Gastrocnemius medialis (tissue), 4 donors: Measurements from ENCODE around the gene RBM19. TPM values are rescaled to one million over a fixed set of nuclear protein-coding genes. Genes with fewer than 3 reads are reported as not detected.

ENCODE experiments used
- ATAC-seq, 2 donors: fragments of 150-250 bp; one replicate each; pipeline ENCODE4 v1.9.1; 2016
- DNase-seq, 2 donors: peaks; one replicate each; pipeline ENCODE4 v3.0.0-alpha.2; 2019
- H3K27ac ChIP-seq, 4 donors: fragments of 200-600 bp; sonication (generic); 1 replicate in 1 of 4; 2 replicates in 3 of 4; pipeline ENCODE4 v1.5.1; 2016 to 2018; ENCODE audit warnings: mild to moderate bottlenecking in 2 of 4, moderate library complexity in 1 of 4
- H3K27me3 ChIP-seq, 3 donors: fragments of 200-600 bp; sonication (generic) in 2 of 3; 1 replicate in 1 of 3; 2 replicates in 2 of 3; pipeline versions ENCODE4 v1.5.1 to v1.6.0; 2016 to 2019; ENCODE audit warnings: mild to moderate bottlenecking in 1 of 3, moderate library complexity in 1 of 3
- H3K36me3 ChIP-seq, 2 donors: fragments of 200-600 bp; sonication (generic) in 1 of 2; one replicate each; pipeline ENCODE4 v1.5.1; 2017 to 2018
- H3K4me1 ChIP-seq, 2 donors: fragments of 200-600 bp; sonication (generic) in 1 of 2; one replicate each; pipeline ENCODE4 v1.5.1; 2016 to 2017; ENCODE audit warnings: mild to moderate bottlenecking in 2 of 2
- H3K4me3 ChIP-seq, 4 donors: fragments of 200-600 bp; sonication (generic) in 3 of 4; 1 replicate in 1 of 4; 2 replicates in 3 of 4; pipeline ENCODE4 v1.5.1; 2016 to 2019; ENCODE audit warnings: mild to moderate bottlenecking in 2 of 4
- H3K9me3 ChIP-seq, 3 donors: fragments of 200-600 bp; sonication (generic) in 2 of 3; 1 replicate in 1 of 3; 2 replicates in 2 of 3; pipeline ENCODE4 v1.5.1; 2016 to 2019
- CTCF ChIP-seq, 5 experiments: fragments of 450-650 bp in 3 of 5; fragments of 200-600 bp in 2 of 5; sonication (generic) in 2 of 5; IDR thresholded peaks in 4 of 5; conservative IDR thresholded peaks in 1 of 5; 1 replicate in 4 of 5; 2 replicates in 1 of 5; pipeline ENCODE4 v1.5.1; 2016 to 2019; ENCODE audit warnings: antibody characterized with exemption in 5 of 5, mild to moderate bottlenecking in 3 of 5, moderate library complexity in 3 of 5
- POLR2A ChIP-seq, 2 donors: fragments of 450-650 bp; IDR thresholded peaks; one replicate each; pipeline ENCODE4 v1.6.1; 2017; ENCODE audit warnings: antibody characterized with exemption in 2 of 2, mild to moderate bottlenecking in 2 of 2, moderate library complexity in 2 of 2
- in situ Hi-C, 4 donors: fragments of 200-750 bp; cut with MboI; loops; one replicate each; pipeline versions ENCODE4 v1.15.0 to v1.8.0; 2017; ENCODE audit warnings: low sequenced_read_pairs in 4 of 4
- intact Hi-C: fragments of 100-400 bp; cut with DNase I; formaldehyde crosslinking; loops from one replicate; pipeline ENCODE4 v1.15.1; 2023; ENCODE audit warnings: low total_unique reads
- total RNA-seq, 4 donors: library from RNA; depleted of rRNA; stranded (reverse); fragments of >200 nt; gene quantifications; one replicate each; pipeline versions ENCODE4 v1.1.0 to v1.2.3, GENCODE V29; 2016

Gene RBM19
- total RNA-seq, 4 donors from 2014 or later, result 21.2 to 28.3 (median 26.8) TPM

GRCh38 chr12:113845900-113846674, 120.0 kb downstream of the RBM19 start:
- no peaks in the 10 kb centered on the region for H3K9me3 ChIP-seq
- no peak overlapping the region for H3K4me3 ChIP-seq
- TF ChIP-seq POLR2A (IDR thresholded peaks at IDR 0.05) (no peak), CTCF (IDR thresholded peaks at IDR 0.05 in 4 of 5, conservative IDR thresholded peaks at IDR 0.05 in 1 of 5) (no peak)
- intact Hi-C loops (no loop called here), in situ Hi-C loops (no loop called here)
- H3K27ac ChIP-seq, result no peak overlapping the region
- peaks cover 16 to 21% of the 10 kb centered on the region in 2 donors for H3K4me1 ChIP-seq
- no peaks in the 10 kb centered on the region for H3K36me3 ChIP-seq
- H3K27me3 ChIP-seq, result no peaks in the 10 kb centered on the region
- ATAC-seq, result no peak
- no peak for DNase-seq

- intact Hi-C loops (no loop called here), in situ Hi-C loops (no loop called here)
- no peak overlapping the region for H3K4me3 ChIP-seq
- H3K9me3 ChIP-seq, result no peaks in the 10 kb centered on the region
- H3K27me3 ChIP-seq, result no peaks in the 10 kb centered on the region
- DNase-seq (no peak), ATAC-seq (no peak)
- H3K36me3 ChIP-seq, result no peaks in the 10 kb centered on the region
- TF ChIP-seq CTCF (IDR thresholded peaks at IDR 0.05 in 4 of 5, conservative IDR thresholded peaks at IDR 0.05 in 1 of 5), result no peak
- TF ChIP-seq POLR2A (IDR thresholded peaks at IDR 0.05), result no peak
- H3K4me1 ChIP-seq, result peaks cover 3 to 7% of the 10 kb centered on the region in 2 donors
- no peak overlapping the region for H3K27ac ChIP-seq
Measured at GRCh38 chr12:113844495-113845210, 121.5 kb downstream of the RBM19 start.

- Histone ChIP-seq H3K27me3 (no peaks in the 10 kb centered on the region), H3K4me1 (no peaks in the 10 kb centered on the region), H3K4me3 (no peak overlapping the region), H3K27ac (no peak overlapping the region), H3K36me3 (no peaks in the 10 kb centered on the region), H3K9me3 (no peaks in the 10 kb centered on the region)
- DNase-seq, result no peak
- intact Hi-C loops, result no loop called here
- in situ Hi-C loops, result no loop called here
- TF ChIP-seq CTCF (IDR thresholded peaks at IDR 0.05 in 4 of 5, conservative IDR thresholded peaks at IDR 0.05 in 1 of 5) (no peak), POLR2A (IDR thresholded peaks at IDR 0.05) (no peak)
- no peak for ATAC-seq
Measured at GRCh38 chr12:113842699-113843098, 123.4 kb downstream of the RBM19 start.

GRCh38 chr12:113841786-113842185, 124.3 kb downstream of the RBM19 start:
- no peak for ATAC-seq
- in situ Hi-C loops (no loop called here), intact Hi-C loops (no loop called here)
- H3K4me1 ChIP-seq, result no peaks in the 10 kb centered on the region
- H3K4me3 ChIP-seq, result no peak overlapping the region
- no peaks in the 10 kb centered on the region for H3K27me3 ChIP-seq
- no peak for DNase-seq
- TF ChIP-seq POLR2A (IDR thresholded peaks at IDR 0.05), result no peak
- H3K9me3 ChIP-seq, result no peaks in the 10 kb centered on the region
- H3K27ac ChIP-seq, result no peak overlapping the region
- no peaks in the 10 kb centered on the region for H3K36me3 ChIP-seq

GRCh38 chr12:113840401-113841042, 125.6 kb downstream of the RBM19 start:
- no peaks in the 10 kb centered on the region for H3K36me3 ChIP-seq
- intact Hi-C loops (no loop called here), in situ Hi-C loops (no loop called here)
- H3K9me3 ChIP-seq, result no peaks in the 10 kb centered on the region
- ATAC-seq, result no peak
- H3K27ac ChIP-seq, result no peak overlapping the region
- no peak overlapping the region for H3K4me3 ChIP-seq
- TF ChIP-seq CTCF (IDR thresholded peaks at IDR 0.05 in 4 of 5, conservative IDR thresholded peaks at IDR 0.05 in 1 of 5) (no peak), POLR2A (IDR thresholded peaks at IDR 0.05) (no peak)
- no peaks in the 10 kb centered on the region for H3K4me1 ChIP-seq
- no peaks in the 10 kb centered on the region for H3K27me3 ChIP-seq
- DNase-seq, result no peak
